ENCODE measurements around the gene FLYWCH2. TPM values are rescaled to one million over a fixed set of nuclear protein-coding genes. Genes with fewer than 3 reads are reported as not detected.
"Not testable (repeated sequence)": the region's sequence is repeated elsewhere in the genome, so short reads cannot be mapped to it uniquely, and the experiment has no call there.

The FLYWCH2 gene
- total RNA-seq, 2 experiments from 2014 or later, result 19.4 to 20.5 TPM

- H3K4me1 Mint-ChIP-seq, result peaks cover 17% of the 10 kb centered on the region
- ChIA-PET CTCF (interaction anchor here (1.9 to 2.0 kb wide), 2 partner anchors 22 to 45 kb away, joined by 15 to 22 read pairs; partner anchors contain the start of gene FLYWCH2), POLR2A (interaction anchor here (1.1 kb wide), 1 partner anchor 16 kb away, joined by 6 read pairs; the partner anchor contains the start of gene FLYWCH1)
- not testable (repeated sequence) for H3K36me3 Mint-ChIP-seq (ENCODE audit: low read depth); H3K27ac Mint-ChIP-seq; H3K9me3 Mint-ChIP-seq; H3K4me3 Mint-ChIP-seq; H3K27me3 Mint-ChIP-seq; DNase-seq
These were observed 45.1 kb downstream of the FLYWCH2 start for GRCh38 chr16:2928151-2928550.

DNA sequence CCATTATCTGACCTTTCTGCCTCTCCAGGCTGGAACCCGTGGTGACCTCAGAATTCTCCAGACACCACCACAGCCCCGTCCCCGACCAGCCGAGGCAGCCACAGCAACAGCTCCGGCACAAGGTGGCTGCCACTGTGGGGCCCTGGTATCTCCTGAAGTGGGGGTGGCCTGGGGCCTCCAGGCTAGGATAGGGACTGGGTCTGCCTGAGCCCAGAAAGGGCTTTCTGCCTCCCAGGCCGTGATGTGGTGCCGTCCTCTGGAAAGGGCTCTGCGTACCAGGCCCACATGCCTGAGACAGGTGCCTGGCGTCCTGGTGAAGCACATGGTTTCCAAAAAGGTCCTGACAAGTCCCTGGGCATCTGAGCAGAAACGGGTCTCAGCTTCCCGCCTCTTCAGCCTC, 45.8 kb downstream of the FLYWCH2 start:
- Mint-ChIP-seq H3K4me3 (no peak overlapping the region), H3K27me3 (no peaks in the 10 kb centered on the region), H3K27ac (no peak overlapping the region), H3K4me1 (peaks cover 17% of the 10 kb centered on the region), H3K36me3 (ENCODE audit: low read depth) (no peaks in the 10 kb centered on the region), H3K9me3 (no peaks in the 10 kb centered on the region)
- POLR2A ChIA-PET, result no interaction called here
- no peak for DNase-seq
- CTCF ChIA-PET, result no interaction called here

DNA sequence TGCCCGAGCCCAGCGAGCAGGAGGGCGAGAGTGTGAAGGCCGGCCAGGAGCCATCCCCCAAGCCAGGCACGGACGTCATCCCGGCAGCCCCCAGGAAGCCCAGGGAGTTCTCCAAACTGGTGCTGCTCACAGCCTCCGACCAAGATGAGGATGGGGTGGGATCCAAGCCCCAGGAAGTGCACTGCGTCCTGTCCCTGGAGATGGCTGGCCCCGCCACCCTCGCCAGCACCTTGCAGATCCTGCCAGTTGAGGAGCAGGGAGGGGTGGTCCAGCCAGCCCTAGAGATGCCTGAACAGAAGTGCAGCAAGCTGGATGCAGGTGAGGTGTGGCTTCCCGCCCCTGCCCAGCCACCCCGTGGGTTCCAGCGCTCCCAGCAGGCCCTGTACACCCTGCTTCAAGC, 46.7 kb downstream of the FLYWCH2 start:
- peaks cover 17% of the 10 kb centered on the region for H3K4me1 Mint-ChIP-seq
- POLR2A ChIA-PET, result interaction anchor here (1.2 to 1.3 kb wide), 2 partner anchors 50 to 61 kb away, joined by 3 read pairs; partner anchors contain the start of gene PKMYT1

DNA sequence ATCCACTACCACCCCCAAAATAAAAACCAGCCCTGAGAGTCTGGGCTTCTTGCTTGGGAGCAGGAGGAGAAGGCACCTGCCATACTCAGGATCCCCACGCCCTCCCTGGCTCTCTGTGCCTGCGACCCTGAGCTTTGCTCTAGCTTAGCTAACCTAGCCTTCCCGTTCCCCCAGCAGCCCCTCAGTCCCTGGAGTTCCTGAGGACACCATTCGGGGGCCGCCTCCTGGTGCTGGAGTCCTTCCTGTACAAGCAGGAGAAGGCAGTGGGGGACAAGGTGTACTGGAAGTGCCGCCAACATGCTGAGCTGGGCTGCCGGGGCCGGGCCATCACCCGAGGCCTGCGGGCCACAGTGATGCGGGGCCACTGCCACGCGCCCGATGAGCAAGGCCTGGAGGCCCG, 47.2 kb downstream of the FLYWCH2 start:
- no peaks in the 10 kb centered on the region for H3K9me3 Mint-ChIP-seq
- DNase-seq, result no peak

More for the DNA sequence above, 46.7 kb downstream of the FLYWCH2 start:
- H3K36me3 Mint-ChIP-seq (ENCODE audit: low read depth), result peaks cover 3% of the 10 kb centered on the region
- H3K4me3 Mint-ChIP-seq, result no peak overlapping the region
- H3K9me3 Mint-ChIP-seq, result no peaks in the 10 kb centered on the region
- H3K27ac Mint-ChIP-seq, result no peak overlapping the region
- no peak for DNase-seq
- no peaks in the 10 kb centered on the region for H3K27me3 Mint-ChIP-seq
- CTCF ChIA-PET, result interaction anchor here (1.0 kb wide), 1 partner anchor 74 kb away, joined by 3 read pairs; no protein-coding TSS in a partner anchor

GRCh38 chr16:2931231-2931914, 48.4 kb downstream of the FLYWCH2 start:
- CTCF ChIA-PET, result interaction anchor here (0.6 kb wide), 1 partner anchor 15 kb away, joined by 3 read pairs; no protein-coding TSS in a partner anchor
- H3K27me3 Mint-ChIP-seq; H3K36me3 Mint-ChIP-seq (ENCODE audit: low read depth); H3K4me3 Mint-ChIP-seq; H3K9me3 Mint-ChIP-seq; DNase-seq; H3K27ac Mint-ChIP-seq: not testable (repeated sequence)
- peaks cover 15% of the 10 kb centered on the region for H3K4me1 Mint-ChIP-seq
- POLR2A ChIA-PET, result interaction anchor here (1.2 kb wide), 1 partner anchor 26 kb away, joined by 4 read pairs; no protein-coding TSS in a partner anchor

More for the DNA sequence above, 47.2 kb downstream of the FLYWCH2 start:
- H3K4me3 Mint-ChIP-seq, result no peak overlapping the region
- ChIA-PET POLR2A (interaction anchor here (1.2 to 1.3 kb wide), 3 partner anchors 24 to 62 kb away, joined by 3 to 4 read pairs (median 3); partner anchors contain the start of gene PKMYT1), CTCF (interaction anchor here (1.0 kb wide), 1 partner anchor 74 kb away, joined by 3 read pairs; no protein-coding TSS in a partner anchor)
- H3K4me1 Mint-ChIP-seq, result peaks cover 17% of the 10 kb centered on the region
- H3K36me3 Mint-ChIP-seq (ENCODE audit: low read depth), result peaks cover 4% of the 10 kb centered on the region
- H3K27ac Mint-ChIP-seq, result no peak overlapping the region
- H3K27me3 Mint-ChIP-seq, result no peaks in the 10 kb centered on the region

DNA sequence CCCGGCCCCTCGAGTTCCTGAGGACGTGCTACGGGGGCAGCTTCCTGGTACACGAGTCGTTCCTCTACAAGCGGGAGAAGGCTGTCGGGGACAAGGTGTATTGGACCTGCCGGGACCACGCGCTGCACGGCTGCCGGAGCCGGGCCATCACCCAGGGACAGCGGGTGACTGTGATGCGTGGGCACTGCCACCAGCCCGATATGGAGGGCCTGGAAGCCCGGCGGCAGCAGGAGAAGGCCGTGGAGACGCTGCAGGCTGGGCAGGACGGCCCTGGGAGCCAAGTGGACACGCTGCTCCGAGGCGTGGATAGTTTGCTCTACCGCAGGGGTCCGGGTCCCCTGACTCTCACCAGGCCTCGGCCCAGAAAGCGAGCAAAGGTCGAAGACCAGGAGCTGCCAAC, 50.1 kb downstream of the FLYWCH2 start:
- Mint-ChIP-seq H3K4me1 (no peaks in the 10 kb centered on the region), H3K27me3 (no peaks in the 10 kb centered on the region), H3K27ac (no peak overlapping the region), H3K4me3 (no peak overlapping the region), H3K36me3 (ENCODE audit: low read depth) (peaks cover 10% of the 10 kb centered on the region), H3K9me3 (no peaks in the 10 kb centered on the region)
- CTCF ChIA-PET, result no interaction called here
- POLR2A ChIA-PET, result no interaction called here
- DNase-seq, result no peak

DNA sequence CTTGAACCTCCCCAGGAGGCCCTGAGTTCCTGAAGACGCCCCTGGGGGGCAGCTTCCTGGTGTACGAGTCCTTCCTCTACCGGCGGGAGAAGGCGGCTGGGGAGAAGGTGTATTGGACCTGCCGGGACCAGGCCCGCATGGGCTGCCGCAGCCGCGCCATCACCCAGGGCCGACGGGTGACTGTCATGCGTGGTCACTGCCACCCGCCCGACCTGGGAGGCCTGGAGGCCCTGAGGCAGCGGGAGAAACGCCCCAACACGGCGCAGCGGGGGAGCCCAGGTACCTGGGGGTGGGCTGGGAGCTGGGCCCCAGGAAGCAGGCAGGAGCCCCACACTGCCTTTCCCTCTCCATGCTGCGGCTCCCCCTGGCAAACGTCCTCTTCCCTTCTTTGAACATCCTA, 50.7 kb downstream of the FLYWCH2 start:
- no peaks in the 10 kb centered on the region for H3K4me1 Mint-ChIP-seq
- no peaks in the 10 kb centered on the region for H3K9me3 Mint-ChIP-seq
- no peak overlapping the region for H3K4me3 Mint-ChIP-seq
- ChIA-PET CTCF (no interaction called here), POLR2A (no interaction called here)
- H3K27me3 Mint-ChIP-seq, result no peaks in the 10 kb centered on the region
- H3K36me3 Mint-ChIP-seq (ENCODE audit: low read depth), result peaks cover 14% of the 10 kb centered on the region
- no peak overlapping the region for H3K27ac Mint-ChIP-seq
- DNase-seq, result no peak

DNA sequence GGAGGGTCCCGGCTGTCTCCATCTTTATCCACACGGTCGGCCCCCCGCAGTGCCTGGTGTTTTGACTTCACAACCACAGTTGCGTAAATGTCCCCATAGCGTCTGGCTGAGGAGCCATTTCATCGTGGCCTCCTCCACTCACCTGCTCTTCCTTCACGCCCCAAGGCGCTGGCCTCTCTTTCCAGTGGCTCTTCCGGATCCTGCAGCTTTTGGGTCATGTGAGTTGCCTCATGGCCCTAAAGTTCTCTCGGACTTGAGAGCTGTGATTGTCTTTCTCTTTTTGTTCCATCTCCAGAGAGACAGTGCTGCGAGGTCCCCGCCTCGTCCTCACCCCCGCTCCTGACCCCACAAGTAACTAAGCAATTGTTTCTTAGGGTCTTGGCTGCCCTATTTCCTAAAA, 51.4 kb downstream of the FLYWCH2 start:
- Mint-ChIP-seq H3K27ac (no peak overlapping the region), H3K27me3 (no peaks in the 10 kb centered on the region), H3K4me3 (no peak overlapping the region), H3K36me3 (ENCODE audit: low read depth) (peaks cover 18% of the 10 kb centered on the region), H3K9me3 (no peaks in the 10 kb centered on the region), H3K4me1 (no peaks in the 10 kb centered on the region)
- ChIA-PET CTCF (no interaction called here), POLR2A (no interaction called here)
- no peak for DNase-seq

DNA sequence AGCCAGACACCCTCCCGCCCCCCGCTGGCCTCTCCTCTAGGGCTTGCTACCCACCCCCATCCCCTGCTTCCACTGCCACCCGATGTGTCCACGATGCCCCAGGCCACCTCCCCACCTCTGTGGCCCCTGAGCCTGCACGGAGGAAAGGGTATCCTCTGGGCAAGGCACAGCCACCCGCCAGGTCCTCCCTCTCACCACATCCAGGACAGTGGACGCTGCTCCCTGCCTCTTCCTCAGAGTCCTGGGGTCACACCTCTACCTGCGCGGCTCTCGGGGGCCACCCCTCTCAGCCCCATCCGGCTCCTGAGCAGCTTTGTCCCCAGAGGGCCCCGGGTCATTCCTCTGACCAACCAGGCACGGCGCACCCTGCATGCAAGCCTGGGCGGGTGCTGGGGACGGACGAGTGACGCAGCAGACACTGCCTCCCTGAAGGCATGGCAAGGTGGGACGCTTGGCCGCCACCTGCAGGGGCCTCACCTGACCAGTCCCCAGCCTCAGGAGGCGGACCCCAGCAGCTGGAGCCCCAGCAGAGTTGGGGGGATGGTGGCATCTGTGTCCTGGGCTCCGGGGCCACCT, 53.5 kb downstream of the FLYWCH2 start:
- CTCF ChIA-PET, result no interaction called here
- POLR2A ChIA-PET, result no interaction called here
- Mint-ChIP-seq H3K27me3 (no peaks in the 10 kb centered on the region), H3K36me3 (ENCODE audit: low read depth) (peaks cover 21% of the 10 kb centered on the region), H3K4me3 (no peak overlapping the region), H3K27ac (no peak overlapping the region), H3K9me3 (no peaks in the 10 kb centered on the region), H3K4me1 (no peaks in the 10 kb centered on the region)
- DNase-seq, result no peak

- no peak for DNase-seq
- Mint-ChIP-seq H3K4me1 (no peaks in the 10 kb centered on the region), H3K9me3 (no peaks in the 10 kb centered on the region), H3K4me3 (no peak overlapping the region), H3K36me3 (ENCODE audit: low read depth) (peaks cover 22% of the 10 kb centered on the region), H3K27ac (no peak overlapping the region), H3K27me3 (no peaks in the 10 kb centered on the region)
- CTCF ChIA-PET, result interaction anchor here (1.6 kb wide), 1 partner anchor 10 kb away, joined by 5 read pairs; no protein-coding TSS in a partner anchor
- POLR2A ChIA-PET, result no interaction called here
These were observed 54.2 kb downstream of the FLYWCH2 start for GRCh38 chr16:2937170-2937569.

- no peak overlapping the region for H3K27ac Mint-ChIP-seq
- no peaks in the 10 kb centered on the region for H3K4me1 Mint-ChIP-seq
- no peak for DNase-seq
- H3K9me3 Mint-ChIP-seq, result no peaks in the 10 kb centered on the region
- ChIA-PET CTCF (interaction anchor here (1.6 kb wide), 1 partner anchor 11 kb away, joined by 5 read pairs; no protein-coding TSS in a partner anchor), POLR2A (no interaction called here)
- peaks cover 28% of the 10 kb centered on the region for H3K36me3 Mint-ChIP-seq (ENCODE audit: low read depth)
- H3K4me3 Mint-ChIP-seq, result no peak overlapping the region
- no peaks in the 10 kb centered on the region for H3K27me3 Mint-ChIP-seq
These were observed 55.2 kb downstream of the FLYWCH2 start for GRCh38 chr16:2938206-2938605.

- Mint-ChIP-seq H3K27me3 (no peaks in the 10 kb centered on the region), H3K36me3 (ENCODE audit: low read depth) (peaks cover 28% of the 10 kb centered on the region), H3K9me3 (no peaks in the 10 kb centered on the region), H3K4me3 (no peak overlapping the region), H3K4me1 (no peaks in the 10 kb centered on the region), H3K27ac (no peak overlapping the region)
- ChIA-PET POLR2A (no interaction called here), CTCF (interaction anchor here (1.1 to 2.0 kb wide), 2 partner anchors 13 to 71 kb away, joined by 4 to 8 read pairs; no protein-coding TSS in a partner anchor)
- no peak for DNase-seq
These were observed 57.0 kb downstream of the FLYWCH2 start for GRCh38 chr16:2939968-2940367.

GRCh38 chr16:2942045-2942444, 59.0 kb downstream of the FLYWCH2 start:
- H3K27ac Mint-ChIP-seq, result no peak overlapping the region
- no peak for DNase-seq
- no peaks in the 10 kb centered on the region for H3K4me1 Mint-ChIP-seq
- CTCF ChIA-PET, result interaction anchor here (0.6 to 0.7 kb wide), 3 partner anchors 20 to 1591 kb away, joined by 3 read pairs; no protein-coding TSS in a partner anchor
- peaks cover 24% of the 10 kb centered on the region for H3K36me3 Mint-ChIP-seq (ENCODE audit: low read depth)
- H3K27me3 Mint-ChIP-seq, result no peaks in the 10 kb centered on the region
- no peaks in the 10 kb centered on the region for H3K9me3 Mint-ChIP-seq
- no peak overlapping the region for H3K4me3 Mint-ChIP-seq
- POLR2A ChIA-PET, result interaction anchor here (0.8 kb wide), 1 partner anchor 20 kb away, joined by 3 read pairs; no protein-coding TSS in a partner anchor
